Astrocyte of the cerebellum (primary cell): ENCODE measurements around the gene TMEM127.
A peak's percentile ranks its signal among the peaks of the same experiment; 100 is the strongest.
"Not testable (repeated sequence)": the region's sequence is repeated elsewhere in the genome, so short reads cannot be mapped to it uniquely, and the experiment has no call there.

Source experiments
- DNase-seq: peaks from one replicate; pipeline ENCODE4 v3.0.0-alpha.2; 2011; ENCODE audit warnings: low read depth
- H3K4me3 ChIP-seq: 2 replicates; pipeline ENCODE4 v1.5.1; 2011; ENCODE audit warnings: mild to moderate bottlenecking, low read depth, low read length, moderate library complexity
- in situ Hi-C: cut with HindIII; loops from 2 replicates; pipeline ENCODE4 v1.10.0; 2017; ENCODE audit warnings: low sequenced_read_pairs
- TF ChIP-seq, protein P1 (sequence below): IDR thresholded peaks from 2 replicates; pipeline ENCODE4 v1.5.1; 2012; ENCODE audit warnings: low read length, low read depth, moderate library complexity, mild to moderate bottlenecking; ENCODE audit errors: missing control alignments

The TMEM127 gene

DNA sequence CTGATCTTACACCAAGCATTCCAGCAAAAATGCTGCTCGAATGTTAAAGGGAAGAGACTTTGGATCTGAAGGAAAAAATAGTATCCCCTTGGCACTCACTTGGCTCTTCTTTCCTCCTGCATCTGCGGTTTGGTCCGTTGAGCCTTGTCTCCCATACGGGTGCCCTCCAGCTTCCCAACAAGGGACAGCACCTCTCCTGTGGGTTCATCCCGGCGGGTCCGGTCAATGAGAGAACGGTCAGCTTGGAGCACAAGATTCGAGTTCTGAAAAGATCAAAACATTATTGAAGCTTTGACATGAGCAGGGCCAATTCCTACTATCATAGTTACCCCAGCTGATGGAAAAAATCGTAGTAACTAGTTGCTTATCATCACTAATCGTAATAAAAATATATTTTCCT is 38.8 kb upstream of the TMEM127 start:
- H3K4me3 ChIP-seq, result peak overlapping the region; percentile 99
- no peak for DNase-seq
- in situ Hi-C loops, result no loop called here
- TF ChIP-seq, protein P1, sequence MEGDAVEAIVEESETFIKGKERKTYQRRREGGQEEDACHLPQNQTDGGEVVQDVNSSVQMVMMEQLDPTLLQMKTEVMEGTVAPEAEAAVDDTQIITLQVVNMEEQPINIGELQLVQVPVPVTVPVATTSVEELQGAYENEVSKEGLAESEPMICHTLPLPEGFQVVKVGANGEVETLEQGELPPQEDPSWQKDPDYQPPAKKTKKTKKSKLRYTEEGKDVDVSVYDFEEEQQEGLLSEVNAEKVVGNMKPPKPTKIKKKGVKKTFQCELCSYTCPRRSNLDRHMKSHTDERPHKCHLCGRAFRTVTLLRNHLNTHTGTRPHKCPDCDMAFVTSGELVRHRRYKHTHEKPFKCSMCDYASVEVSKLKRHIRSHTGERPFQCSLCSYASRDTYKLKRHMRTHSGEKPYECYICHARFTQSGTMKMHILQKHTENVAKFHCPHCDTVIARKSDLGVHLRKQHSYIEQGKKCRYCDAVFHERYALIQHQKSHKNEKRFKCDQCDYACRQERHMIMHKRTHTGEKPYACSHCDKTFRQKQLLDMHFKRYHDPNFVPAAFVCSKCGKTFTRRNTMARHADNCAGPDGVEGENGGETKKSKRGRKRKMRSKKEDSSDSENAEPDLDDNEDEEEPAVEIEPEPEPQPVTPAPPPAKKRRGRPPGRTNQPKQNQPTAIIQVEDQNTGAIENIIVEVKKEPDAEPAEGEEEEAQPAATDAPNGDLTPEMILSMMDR, result no peak

DNA sequence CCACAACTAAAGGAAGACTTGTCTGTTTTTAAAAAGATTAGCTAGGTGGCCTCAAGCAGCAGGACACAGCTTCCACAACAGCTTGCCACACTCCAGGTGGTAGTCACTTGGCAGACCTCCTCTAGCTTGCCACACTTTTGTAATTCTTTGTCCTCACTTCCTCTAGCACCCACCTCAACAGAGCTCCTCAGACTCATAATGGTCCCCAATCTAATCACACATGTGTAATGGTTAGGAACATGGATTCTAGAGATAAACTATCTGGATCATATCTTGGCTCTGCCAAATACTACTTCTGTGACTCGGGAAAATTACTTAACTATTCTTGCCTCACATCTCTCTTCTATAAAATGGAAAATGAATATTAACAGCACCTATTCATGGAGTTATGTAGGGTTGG is 36.1 kb upstream of the TMEM127 start:
- in situ Hi-C loops, result no loop called here
- H3K4me3 ChIP-seq, result no peak overlapping the region
- no peak for DNase-seq

DNA sequence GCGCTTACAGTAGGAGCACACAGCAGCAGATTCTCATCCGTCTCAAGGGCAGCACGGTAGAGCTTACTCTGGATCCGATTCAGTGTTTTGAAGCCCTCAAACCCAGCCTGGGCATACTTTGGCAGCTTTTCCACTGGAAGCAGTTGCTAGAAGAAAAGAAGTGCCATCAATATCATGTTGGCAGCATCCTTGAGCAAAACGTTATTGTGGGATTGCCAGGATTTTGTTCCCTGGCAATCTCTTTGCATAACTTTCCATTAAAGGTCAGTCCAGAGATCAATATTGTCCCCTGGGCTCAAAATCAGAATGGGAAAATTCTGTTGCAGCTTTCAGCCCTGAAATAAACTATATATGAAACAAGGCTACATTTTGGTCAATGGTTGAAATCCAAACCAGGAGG is 31.1 kb upstream of the TMEM127 start:
- H3K4me3 ChIP-seq, result no peak overlapping the region
- in situ Hi-C loops, result loop anchor here (25.0 kb wide), 1 partner anchor 240 kb away; the partner anchor contains the start of gene ARID5A
- DNase-seq, result no peak
- TF ChIP-seq, protein P1, result no peak

More for the DNA sequence above, 36.1 kb upstream of the TMEM127 start:
- TF ChIP-seq, protein P1, result no peak

DNA sequence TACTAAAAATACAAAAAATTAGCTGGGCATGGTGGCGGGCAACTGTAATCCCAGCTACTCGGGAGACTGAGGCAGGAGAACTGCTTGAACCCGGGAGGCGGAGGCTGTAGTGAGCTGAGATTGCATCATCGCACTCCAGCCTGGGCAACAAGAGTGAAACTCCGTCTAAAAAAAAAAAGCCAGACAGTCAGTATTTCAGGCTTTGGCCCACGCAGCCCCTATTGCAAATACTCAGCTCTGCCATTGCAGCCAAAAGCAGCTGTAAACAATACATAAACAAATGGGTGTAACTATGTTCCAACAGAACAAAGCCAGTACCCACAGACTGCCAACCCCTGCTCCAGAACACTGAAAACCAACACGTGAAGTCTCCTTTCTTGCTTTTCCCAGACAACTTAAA is 28.5 kb upstream of the TMEM127 start:
- H3K4me3 ChIP-seq, DNase-seq: not testable (repeated sequence)
- in situ Hi-C loops, result loop anchor here (25.0 kb wide), 1 partner anchor 243 kb away; the partner anchor contains the start of gene ARID5A

DNA sequence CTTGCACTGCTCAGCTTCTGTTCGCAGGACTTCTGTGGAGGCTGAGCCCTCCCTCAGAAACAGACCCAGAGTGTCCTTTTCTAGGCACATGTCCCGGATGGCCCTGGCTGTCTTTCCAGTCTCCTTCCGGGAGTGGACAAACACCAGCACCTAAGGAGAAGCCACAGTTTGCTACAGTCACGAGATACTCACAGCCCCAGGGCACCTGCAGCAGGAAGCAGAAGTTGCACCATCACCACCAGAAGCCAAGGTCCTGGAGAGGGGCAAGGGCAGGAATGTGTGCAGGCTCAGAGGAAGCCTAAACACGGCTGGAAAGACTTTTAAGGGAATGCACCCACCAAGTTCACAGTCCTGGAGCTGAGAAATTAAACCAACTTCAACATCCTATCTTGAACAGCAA is 26.0 kb upstream of the TMEM127 start:
- in situ Hi-C loops, result loop anchor here (25.0 kb wide), 1 partner anchor 246 kb away; the partner anchor contains the start of gene ARID5A
- no peak overlapping the region for H3K4me3 ChIP-seq
- no peak for DNase-seq
- TF ChIP-seq, protein P1, result no peak

DNA sequence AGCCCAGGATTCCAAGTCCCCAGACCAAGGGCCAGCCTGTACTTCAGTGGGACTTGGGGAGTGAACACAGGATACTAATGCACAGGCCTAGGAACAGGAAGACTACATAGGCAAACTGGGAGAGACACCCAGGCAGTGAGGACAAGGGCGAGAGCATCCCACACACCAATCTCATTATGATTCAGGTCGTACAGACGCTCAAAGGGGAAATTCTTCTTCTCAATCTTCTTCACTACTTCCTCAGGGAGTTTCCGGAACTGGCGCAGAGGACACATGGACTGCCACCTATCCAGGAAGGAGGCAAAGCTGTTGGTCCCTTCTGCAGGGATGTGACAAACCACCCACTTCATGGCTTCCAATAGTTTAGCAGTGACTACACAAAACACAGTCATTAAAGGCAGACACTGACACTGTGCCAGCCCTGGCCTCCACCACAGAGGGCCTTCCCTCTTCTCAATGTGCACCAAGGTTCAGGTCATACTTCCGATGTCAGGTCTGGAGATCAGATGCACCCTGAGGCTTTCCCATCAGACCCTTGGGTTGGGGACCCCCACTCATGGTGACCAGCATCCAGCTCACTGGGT is 21.6 kb upstream of the TMEM127 start:
- TF ChIP-seq, protein P1, result no peak
- in situ Hi-C loops, result loop anchor here (25.0 kb wide), 1 partner anchor 250 kb away; the partner anchor contains the start of gene ARID5A
- no peak for DNase-seq
- no peak overlapping the region for H3K4me3 ChIP-seq

DNA sequence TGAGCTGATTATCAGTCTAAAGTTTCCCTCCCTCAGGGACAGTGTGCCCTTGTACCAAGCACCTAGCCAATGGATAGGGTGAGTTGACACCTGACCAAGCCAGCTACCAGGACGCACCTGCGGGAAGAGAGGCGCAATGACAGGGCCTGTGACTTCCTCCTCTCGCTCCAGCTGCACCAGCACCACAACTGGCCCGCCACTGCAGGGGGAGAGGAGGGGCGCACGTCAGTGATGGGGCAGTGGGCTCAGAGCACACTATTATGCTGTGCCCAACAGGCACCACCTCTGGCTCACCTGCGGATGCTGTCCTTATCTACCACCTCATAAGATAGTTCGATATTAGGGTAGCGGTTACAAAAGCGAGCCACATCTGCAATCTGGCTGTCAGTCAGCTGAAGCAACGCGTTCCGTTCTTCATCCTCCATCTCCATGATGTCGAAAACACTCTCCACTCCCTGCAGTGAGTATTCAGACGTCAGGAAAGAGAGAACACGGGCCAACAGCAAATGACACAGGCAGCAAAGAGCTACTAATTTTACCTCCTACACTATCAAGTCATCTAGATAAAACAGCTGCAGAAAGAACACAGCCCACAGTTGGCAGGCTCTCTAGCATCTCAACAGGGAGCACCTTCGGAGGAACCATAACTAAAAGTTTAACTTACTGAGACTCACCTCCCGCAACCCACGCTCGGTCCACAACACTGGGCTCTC is 11.1 kb upstream of the TMEM127 start:
- H3K4me3 ChIP-seq, result no peak overlapping the region
- DNase-seq, result no peak
- in situ Hi-C loops, result loop anchor here (25.0 kb wide), 1 partner anchor 260 kb away; the partner anchor contains the start of gene ARID5A
- TF ChIP-seq, protein P1, result no peak
